Endothelial cell of umbilical vein (primary cell): ENCODE results near the gene HPSE2. TPM values are rescaled to one million over a fixed set of nuclear protein-coding genes. Genes with fewer than 3 reads are reported as not detected.

Experiments
- BruUV-seq: library from RNA; stranded (reverse); fragments of 400-500 nt; replicated peaks from 2 replicates; lab custom pipeline; 2021; lab: Mats Ljungman, UMichigan
- CTCF ChIA-PET: fragments of 300-600, 350-600 bp; sonication (Branson Sonifier 250); formaldehyde crosslinking; loops from one replicate; lab custom pipeline; 2021; ENCODE audit warnings: antibody characterized with exemption, inconsistent platforms; lab: Charles Lee
- POLR2A ChIA-PET: fragments of 300-600, 350-600 bp; sonication (Branson Sonifier 250); formaldehyde crosslinking; loops from one replicate; lab custom pipeline; 2021; ENCODE audit warnings: antibody characterized with exemption, inconsistent platforms; lab: Charles Lee
- DNase-seq: peaks from one replicate; pipeline ENCODE4 v3.0.0-alpha.2; 2011; ENCODE audit warnings: low read depth, low spot score
- FAIRE-seq: peaks from 2 replicates; lab custom pipeline; 2011; peaks lifted over from hg19 to GRCh38; lab: Jason Lieb, UNC
- H2AFZ ChIP-seq: 2 replicates; pipeline ENCODE4 v1.6.0; 2012; ENCODE audit warnings: low read depth, low read length, control low read depth, inconsistent platforms
- H3K27ac ChIP-seq: 2 replicates; pipeline ENCODE4 v1.5.1; 2011; ENCODE audit warnings: low read depth, mild to moderate bottlenecking, control low read depth, low read length, moderate library complexity; ENCODE audit not compliant: insufficient read depth
- H3K27me3 ChIP-seq, 2 experiments: 2 replicates each; pipeline versions ENCODE4 v1.6.0 to v1.6.1; 2011; ENCODE audit warnings: low read length in 2 of 2, mixed read lengths in 1 of 2; ENCODE audit not compliant: control insufficient read depth in 2 of 2, insufficient read depth in 2 of 2
- H3K36me3 ChIP-seq, 2 experiments: 2 replicates in 1 of 2; 3 replicates in 1 of 2; pipeline ENCODE4 v1.5.1; 2011; ENCODE audit warnings: low read length in 2 of 2, mild to moderate bottlenecking in 1 of 2, moderate library complexity in 1 of 2; ENCODE audit not compliant: control insufficient read depth in 2 of 2, insufficient read depth in 2 of 2; ENCODE audit errors: extremely low read depth in 1 of 2
- H3K4me1 ChIP-seq: 3 replicates; pipeline ENCODE4 v1.5.1; 2011; ENCODE audit warnings: mild to moderate bottlenecking, low read length; ENCODE audit not compliant: control insufficient read depth, insufficient read depth; ENCODE audit errors: extremely low read depth
- H3K4me2 ChIP-seq: 2 replicates; pipeline ENCODE4 v1.6.1; 2011; ENCODE audit warnings: low read length, control low read depth, mixed read lengths; ENCODE audit not compliant: insufficient read depth
- H3K4me3 ChIP-seq, 3 experiments: fragments of 200-600 bp in 1 of 3; sonication (generic), shearing (Covaris generic) in 1 of 3; replicated peaks in 1 of 3; 2 replicates each; pipeline ENCODE4 v1.5.1; 2011 to 2016; ENCODE audit warnings: control low read depth in 3 of 3, low read length in 3 of 3, mild to moderate bottlenecking in 2 of 3, inconsistent platforms in 1 of 3, low read depth in 1 of 3, moderate library complexity in 1 of 3; ENCODE audit not compliant: insufficient read depth in 1 of 3
- H3K79me2 ChIP-seq: 2 replicates; pipeline ENCODE4 v1.6.0; 2012; ENCODE audit warnings: low read length, inconsistent platforms; ENCODE audit not compliant: control insufficient read depth, insufficient read depth
- H3K9ac ChIP-seq: replicated peaks from 2 replicates; pipeline ENCODE3; 2011; ENCODE audit warnings: low read length, control low read depth; ENCODE audit not compliant: insufficient read depth; ENCODE audit errors: extremely low read depth
- H3K9me1 ChIP-seq: replicated peaks from 3 replicates; pipeline ENCODE4 v1.6.0; 2011; ENCODE audit warnings: mild to moderate bottlenecking, low read length; ENCODE audit not compliant: control insufficient read depth, insufficient read depth; ENCODE audit errors: extremely low read depth
- H3K9me3 ChIP-seq: replicated peaks from 2 replicates; pipeline ENCODE4 v1.5.1; 2012; ENCODE audit warnings: low read length, inconsistent platforms; ENCODE audit not compliant: control insufficient read depth, insufficient read depth
- H4K20me1 ChIP-seq: replicated peaks from 2 replicates; pipeline ENCODE3; 2011; ENCODE audit warnings: mild to moderate bottlenecking, low read length; ENCODE audit not compliant: control insufficient read depth, insufficient read depth; ENCODE audit errors: extremely low read depth
- GATA2 ChIP-seq: IDR thresholded peaks from 2 replicates; pipeline ENCODE4 v1.7.0; 2011; ENCODE audit warnings: low read depth, mild to moderate bottlenecking, moderate library complexity, mixed read lengths, low read length; ENCODE audit not compliant: insufficient read length, insufficient read depth
- MYC ChIP-seq: IDR thresholded peaks from one replicate; pipeline ENCODE4 v1.6.1; 2011; ENCODE audit warnings: mild to moderate bottlenecking, low read depth, low read length
- POLR2A ChIP-seq: IDR thresholded peaks from 2 replicates; pipeline ENCODE4 v1.6.1; 2012; ENCODE audit warnings: low read depth, mild to moderate bottlenecking, control low read depth, low read length
- POLR2AphosphoS5 ChIP-seq: IDR thresholded peaks from 2 replicates; pipeline ENCODE4 v1.6.1; 2012; ENCODE audit warnings: low read depth, mild to moderate bottlenecking, control low read depth, low read length, moderate library complexity; ENCODE audit not compliant: insufficient read depth
- dilution Hi-C: fragments of 300-500 bp; cut with MboI; formaldehyde crosslinking; loops from one replicate; pipeline ENCODE4 v1.15.0; 2019; ENCODE audit warnings: low sequenced_read_pairs; ENCODE audit not compliant: extremely low pct_ligation_motif_present
- intact Hi-C: fragments of 100-400 bp; cut with micrococcal nuclease; formaldehyde crosslinking; loops from one replicate; pipeline ENCODE4 v1.10.0; 2022
- polyA plus RNA-seq, 4 experiments: library from polyadenylated mRNA; depleted of rRNA in 3 of 4; stranded (reverse) in 3 of 4; unstranded in 1 of 4; fragments of >200 nt; gene quantifications; 2 replicates each; pipeline versions ENCODE4 v1.2.1 to v1.2.3, GENCODE V29; 2011 to 2012; ENCODE audit warnings: missing spikeins in 1 of 4
- total RNA-seq: library from RNA; stranded (reverse); gene quantifications from 2 replicates; pipeline ENCODE4 v1.2.3, GENCODE V29; 2021
- TF ChIP-seq, protein P1 (sequence below), 2 donors: IDR thresholded peaks; 1 replicate in 1 of 2; 2 replicates in 1 of 2; pipeline ENCODE4 v1.5.1; 2011; ENCODE audit warnings: low read length in 2 of 2, mild to moderate bottlenecking in 2 of 2, moderate library complexity in 2 of 2, control low read depth in 1 of 2, inconsistent platforms in 1 of 2, low read depth in 1 of 2; ENCODE audit not compliant: insufficient read depth in 1 of 2; ENCODE audit errors: extremely low read depth in 1 of 2
- TF ChIP-seq, protein P2 (sequence below): IDR thresholded peaks from 2 replicates; pipeline ENCODE4 v1.6.1; 2011; ENCODE audit not compliant: insufficient read depth, insufficient read length

The HPSE2 gene
- total and polyA plus RNA-seq, 2 donors (not counting 3 experiments of a cell fraction or from before 2014, with no cell fraction given): not detected

- no peak overlapping the region for H3K27ac ChIP-seq
- FAIRE-seq: no peak
- H3K4me3 ChIP-seq: no peak overlapping the region
- H3K9ac ChIP-seq: no peak overlapping the region
- H3K36me3 ChIP-seq: no peaks in the 10 kb centered on the region
- intact Hi-C loops (no loop called here), dilution Hi-C loops (no loop called here)
- no peak for TF ChIP-seq POLR2AphosphoS5
- TF ChIP-seq POLR2A: no peak
- TF ChIP-seq, protein P1, sequence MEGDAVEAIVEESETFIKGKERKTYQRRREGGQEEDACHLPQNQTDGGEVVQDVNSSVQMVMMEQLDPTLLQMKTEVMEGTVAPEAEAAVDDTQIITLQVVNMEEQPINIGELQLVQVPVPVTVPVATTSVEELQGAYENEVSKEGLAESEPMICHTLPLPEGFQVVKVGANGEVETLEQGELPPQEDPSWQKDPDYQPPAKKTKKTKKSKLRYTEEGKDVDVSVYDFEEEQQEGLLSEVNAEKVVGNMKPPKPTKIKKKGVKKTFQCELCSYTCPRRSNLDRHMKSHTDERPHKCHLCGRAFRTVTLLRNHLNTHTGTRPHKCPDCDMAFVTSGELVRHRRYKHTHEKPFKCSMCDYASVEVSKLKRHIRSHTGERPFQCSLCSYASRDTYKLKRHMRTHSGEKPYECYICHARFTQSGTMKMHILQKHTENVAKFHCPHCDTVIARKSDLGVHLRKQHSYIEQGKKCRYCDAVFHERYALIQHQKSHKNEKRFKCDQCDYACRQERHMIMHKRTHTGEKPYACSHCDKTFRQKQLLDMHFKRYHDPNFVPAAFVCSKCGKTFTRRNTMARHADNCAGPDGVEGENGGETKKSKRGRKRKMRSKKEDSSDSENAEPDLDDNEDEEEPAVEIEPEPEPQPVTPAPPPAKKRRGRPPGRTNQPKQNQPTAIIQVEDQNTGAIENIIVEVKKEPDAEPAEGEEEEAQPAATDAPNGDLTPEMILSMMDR (IDR thresholded peaks at IDR 0.05; ENCODE audit: extremely low read depth in 1 of 2, insufficient read depth in 1 of 2, low read depth in 1 of 2, low read length in 2 of 2): no peak
- no peak for TF ChIP-seq GATA2
- TF ChIP-seq, protein P2, sequence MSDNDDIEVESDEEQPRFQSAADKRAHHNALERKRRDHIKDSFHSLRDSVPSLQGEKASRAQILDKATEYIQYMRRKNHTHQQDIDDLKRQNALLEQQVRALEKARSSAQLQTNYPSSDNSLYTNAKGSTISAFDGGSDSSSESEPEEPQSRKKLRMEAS: no peak
- no peak for TF ChIP-seq MYC
- no peak for DNase-seq
- H3K4me1 ChIP-seq: no peaks in the 10 kb centered on the region
- H3K79me2 ChIP-seq: no peaks in the 10 kb centered on the region
- no TSS peak for BruUV-seq
- H4K20me1 ChIP-seq: no peaks in the 10 kb centered on the region
- H2AFZ ChIP-seq: no peak overlapping the region
- H3K9me1 ChIP-seq: no peaks in the 10 kb centered on the region
- CTCF ChIA-PET: interaction anchor here (1.6 kb wide), 1 partner anchor 22 kb away, joined by 9 read pairs; no protein-coding TSS in a partner anchor
- H3K27me3 ChIP-seq: no peaks in the 10 kb centered on the region
- H3K9me3 ChIP-seq: no peaks in the 10 kb centered on the region
- POLR2A ChIA-PET: no interaction called here
- no peak overlapping the region for H3K4me2 ChIP-seq
Observed at GRCh38 chr10:98488669-98489430, 746.8 kb downstream of the HPSE2 start.
